Nephron progenitor cell (in vitro differentiated cells): ENCODE measurements around the gene PILRA.
A peak's percentile ranks its signal among the peaks of the same experiment; 100 is the strongest.
"Not testable (repeated sequence)": the region's sequence is repeated elsewhere in the genome, so short reads cannot be mapped to it uniquely, and the experiment has no call there.

ENCODE experiments used
- DNase-seq: peaks from one replicate; pipeline ENCODE4 v3.0.0; 2021
- H3K27ac Mint-ChIP-seq: 2 replicates; pipeline ENCODE4 v1.8.0; 2021; ENCODE audit warnings: mild to moderate bottlenecking, moderate library complexity, mixed read lengths
- H3K27me3 Mint-ChIP-seq: 2 replicates; pipeline ENCODE4 v1.8.0; 2021; ENCODE audit warnings: mild to moderate bottlenecking, low read depth, mixed read lengths; ENCODE audit not compliant: poor library complexity
- H3K36me3 Mint-ChIP-seq: 2 replicates; pipeline ENCODE4 v1.8.0; 2021; ENCODE audit warnings: low read depth, mixed read lengths
- H3K4me1 Mint-ChIP-seq: 2 replicates; pipeline ENCODE4 v1.8.0; 2021; ENCODE audit warnings: mixed read lengths
- H3K4me3 Mint-ChIP-seq: 2 replicates; pipeline ENCODE4 v1.8.0; 2021; ENCODE audit warnings: mild to moderate bottlenecking, moderate library complexity, mixed read lengths
- H3K9me3 Mint-ChIP-seq: 2 replicates; pipeline ENCODE4 v1.8.0; 2021; ENCODE audit warnings: mild to moderate bottlenecking, moderate library complexity, mixed read lengths
- TF ChIP-seq, protein P1 (sequence below): fragments of 200-600 bp; sonication (generic); IDR thresholded peaks from 2 replicates; pipeline ENCODE4 v1.5.0; 2021; ENCODE audit warnings: antibody characterized with exemption

The PILRA gene

DNA sequence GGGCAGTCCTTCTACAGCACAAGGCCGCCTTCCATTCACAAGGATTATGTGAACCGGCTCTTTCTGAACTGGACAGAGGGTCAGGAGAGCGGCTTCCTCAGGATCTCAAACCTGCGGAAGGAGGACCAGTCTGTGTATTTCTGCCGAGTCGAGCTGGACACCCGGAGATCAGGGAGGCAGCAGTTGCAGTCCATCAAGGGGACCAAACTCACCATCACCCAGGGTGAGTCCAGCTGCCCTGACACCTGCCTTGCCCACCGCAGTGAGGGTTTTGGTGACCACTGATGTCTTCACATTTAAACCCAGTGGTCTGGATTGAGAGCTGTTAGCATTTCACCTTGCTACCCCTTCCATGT is 14.5 kb upstream of the PILRA start:
- Mint-ChIP-seq H3K36me3 (peaks cover 57% of the 10 kb centered on the region), H3K27ac (no peak overlapping the region)

DNA sequence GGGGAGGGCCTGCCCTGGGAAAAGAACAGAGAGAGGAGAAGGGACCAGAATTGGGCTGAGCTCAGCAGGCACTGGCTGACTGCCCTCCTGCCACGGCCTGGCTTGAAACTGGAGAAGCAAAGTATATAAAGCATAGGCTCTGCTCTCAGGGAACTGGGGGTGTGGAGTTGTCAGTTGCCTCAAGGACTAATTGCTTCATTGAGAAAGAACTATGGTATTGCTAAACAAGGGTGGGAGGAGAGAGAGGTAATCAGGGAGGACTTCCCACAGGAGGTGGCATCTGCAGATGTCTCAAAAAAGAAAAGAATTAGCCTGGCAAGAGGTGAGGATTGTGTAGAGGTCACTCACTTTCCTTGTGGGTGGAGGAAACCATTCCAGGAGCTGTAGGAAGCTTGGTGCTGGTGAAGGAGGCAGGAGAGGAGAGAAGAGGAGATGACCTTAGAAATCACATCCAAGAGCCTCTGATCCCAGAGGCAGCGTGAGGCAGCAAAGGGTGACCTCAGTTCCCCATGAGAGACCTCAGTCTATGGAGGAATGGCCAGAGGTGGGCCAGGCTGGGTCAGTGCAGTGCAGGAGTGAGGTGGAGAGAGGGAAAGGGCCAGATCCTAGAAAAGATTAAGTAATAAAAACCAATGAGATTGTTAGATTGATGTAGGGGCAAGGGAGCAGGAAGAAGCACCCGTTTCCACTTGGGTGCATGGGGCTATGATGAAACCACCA is 13.0 kb upstream of the PILRA start:
- Mint-ChIP-seq H3K36me3 (peaks cover 63% of the 10 kb centered on the region), H3K27me3 (no peaks in the 10 kb centered on the region), H3K9me3 (no peaks in the 10 kb centered on the region), H3K4me1 (peaks cover 5% of the 10 kb centered on the region), H3K27ac (peak overlapping the region; percentile 75), H3K4me3 (no peak overlapping the region)
- TF ChIP-seq, protein P1, sequence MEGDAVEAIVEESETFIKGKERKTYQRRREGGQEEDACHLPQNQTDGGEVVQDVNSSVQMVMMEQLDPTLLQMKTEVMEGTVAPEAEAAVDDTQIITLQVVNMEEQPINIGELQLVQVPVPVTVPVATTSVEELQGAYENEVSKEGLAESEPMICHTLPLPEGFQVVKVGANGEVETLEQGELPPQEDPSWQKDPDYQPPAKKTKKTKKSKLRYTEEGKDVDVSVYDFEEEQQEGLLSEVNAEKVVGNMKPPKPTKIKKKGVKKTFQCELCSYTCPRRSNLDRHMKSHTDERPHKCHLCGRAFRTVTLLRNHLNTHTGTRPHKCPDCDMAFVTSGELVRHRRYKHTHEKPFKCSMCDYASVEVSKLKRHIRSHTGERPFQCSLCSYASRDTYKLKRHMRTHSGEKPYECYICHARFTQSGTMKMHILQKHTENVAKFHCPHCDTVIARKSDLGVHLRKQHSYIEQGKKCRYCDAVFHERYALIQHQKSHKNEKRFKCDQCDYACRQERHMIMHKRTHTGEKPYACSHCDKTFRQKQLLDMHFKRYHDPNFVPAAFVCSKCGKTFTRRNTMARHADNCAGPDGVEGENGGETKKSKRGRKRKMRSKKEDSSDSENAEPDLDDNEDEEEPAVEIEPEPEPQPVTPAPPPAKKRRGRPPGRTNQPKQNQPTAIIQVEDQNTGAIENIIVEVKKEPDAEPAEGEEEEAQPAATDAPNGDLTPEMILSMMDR: no peak
- no peak for DNase-seq

More for the DNA sequence above, 14.5 kb upstream of the PILRA start:
- Mint-ChIP-seq H3K9me3 (no peaks in the 10 kb centered on the region), H3K27me3 (no peaks in the 10 kb centered on the region), H3K4me3 (no peak overlapping the region), H3K4me1 (peaks cover 5% of the 10 kb centered on the region)
- no peak for DNase-seq
- TF ChIP-seq, protein P1: no peak

DNA sequence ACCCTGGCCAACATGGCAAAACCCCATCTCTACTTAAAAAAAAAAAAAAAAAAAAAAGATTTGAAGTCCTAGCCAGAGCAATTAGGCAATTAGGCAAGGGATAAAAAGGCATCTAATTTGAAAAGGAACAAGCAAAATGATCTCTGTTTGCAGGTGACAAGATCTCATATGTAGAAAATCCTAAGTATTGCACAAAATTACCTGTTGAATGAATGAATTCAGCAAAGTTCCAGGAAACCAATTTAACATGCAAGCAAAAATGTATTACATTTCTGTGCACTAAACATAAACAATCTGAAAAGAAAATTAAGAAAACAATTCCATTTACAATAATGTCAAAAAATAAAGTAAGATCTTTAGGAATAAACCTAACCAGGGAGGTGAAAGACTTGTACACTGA is 10.2 kb upstream of the PILRA start:
- Mint-ChIP-seq H3K4me3 (no peak overlapping the region), H3K27me3 (no peaks in the 10 kb centered on the region), H3K9me3 (no peaks in the 10 kb centered on the region), H3K4me1 (peaks cover 5% of the 10 kb centered on the region), H3K27ac (no peak overlapping the region), H3K36me3 (peaks cover 77% of the 10 kb centered on the region)
- TF ChIP-seq, protein P1: no peak
- DNase-seq: no peak

DNA sequence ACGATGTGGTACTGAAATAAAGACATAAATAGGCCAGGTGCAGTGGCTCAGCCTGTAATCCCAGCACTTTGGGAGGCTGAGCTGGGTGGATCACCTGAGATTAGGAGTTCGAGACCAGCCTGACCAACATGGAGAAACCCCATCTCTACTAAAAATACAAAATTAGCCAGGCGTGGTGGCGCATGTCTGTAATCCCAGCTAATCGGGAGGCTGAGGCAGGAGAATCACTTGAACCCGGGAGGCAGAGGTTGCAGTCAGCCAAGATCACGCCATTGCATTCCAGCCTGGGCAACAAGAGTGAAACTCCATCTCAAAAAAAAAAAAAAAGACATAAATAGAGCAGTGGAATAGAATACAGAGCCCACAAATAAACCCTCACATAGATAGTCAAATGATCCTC is 9.5 kb upstream of the PILRA start:
- not testable (repeated sequence) for H3K4me1 Mint-ChIP-seq, H3K9me3 Mint-ChIP-seq, H3K4me3 Mint-ChIP-seq, H3K27me3 Mint-ChIP-seq, H3K27ac Mint-ChIP-seq, DNase-seq
- peaks cover 72% of the 10 kb centered on the region for H3K36me3 Mint-ChIP-seq

DNA sequence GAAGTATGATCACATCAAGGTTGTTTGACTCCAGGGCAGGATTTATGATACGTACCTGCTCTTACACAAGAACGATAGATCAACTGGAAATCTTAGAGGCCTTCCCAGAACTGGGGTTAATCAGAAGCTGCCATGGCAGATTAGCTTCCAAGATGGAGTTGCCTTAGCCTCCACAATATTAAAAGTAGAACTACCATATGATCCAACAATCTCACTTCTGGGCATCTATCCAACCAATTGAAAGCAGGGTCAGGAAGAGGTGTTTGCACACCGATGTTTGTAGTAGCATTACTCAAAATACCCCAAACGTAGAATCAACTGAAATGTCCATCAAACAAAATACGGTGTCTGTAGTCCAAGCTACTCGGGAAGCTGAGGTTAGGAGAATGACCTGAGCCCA is 8.8 kb upstream of the PILRA start:
- H3K4me1 Mint-ChIP-seq: peaks cover 14% of the 10 kb centered on the region
- no peak overlapping the region for H3K4me3 Mint-ChIP-seq
- H3K27ac Mint-ChIP-seq: no peak overlapping the region
- DNase-seq: no peak
- TF ChIP-seq, protein P1: no peak
- H3K27me3 Mint-ChIP-seq: no peaks in the 10 kb centered on the region
- peaks cover 66% of the 10 kb centered on the region for H3K36me3 Mint-ChIP-seq
- no peaks in the 10 kb centered on the region for H3K9me3 Mint-ChIP-seq

DNA sequence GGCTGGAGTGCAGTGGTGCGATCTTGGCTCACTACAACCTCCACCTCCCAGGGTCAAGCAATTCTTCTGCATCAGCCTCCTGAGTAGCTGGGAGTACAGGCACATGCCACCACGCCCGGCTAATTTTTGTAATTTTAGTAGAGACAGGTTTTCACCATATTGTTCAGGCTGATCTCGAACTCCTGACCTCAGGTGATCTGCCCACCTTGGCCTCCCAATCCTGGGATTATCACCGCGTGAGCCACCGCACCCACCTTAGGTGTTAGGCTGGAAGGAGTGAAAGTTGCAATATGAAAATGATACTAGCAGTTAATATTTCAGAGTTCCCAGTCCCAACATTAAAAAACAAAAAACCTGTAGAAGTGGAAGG is 7.3 kb upstream of the PILRA start:
- peak overlapping the region; percentile 81 for H3K27ac Mint-ChIP-seq
- H3K9me3 Mint-ChIP-seq, H3K4me3 Mint-ChIP-seq, DNase-seq, H3K27me3 Mint-ChIP-seq: not testable (repeated sequence)
- peaks cover 54% of the 10 kb centered on the region for H3K36me3 Mint-ChIP-seq
- H3K4me1 Mint-ChIP-seq: peaks cover 15% of the 10 kb centered on the region

DNA sequence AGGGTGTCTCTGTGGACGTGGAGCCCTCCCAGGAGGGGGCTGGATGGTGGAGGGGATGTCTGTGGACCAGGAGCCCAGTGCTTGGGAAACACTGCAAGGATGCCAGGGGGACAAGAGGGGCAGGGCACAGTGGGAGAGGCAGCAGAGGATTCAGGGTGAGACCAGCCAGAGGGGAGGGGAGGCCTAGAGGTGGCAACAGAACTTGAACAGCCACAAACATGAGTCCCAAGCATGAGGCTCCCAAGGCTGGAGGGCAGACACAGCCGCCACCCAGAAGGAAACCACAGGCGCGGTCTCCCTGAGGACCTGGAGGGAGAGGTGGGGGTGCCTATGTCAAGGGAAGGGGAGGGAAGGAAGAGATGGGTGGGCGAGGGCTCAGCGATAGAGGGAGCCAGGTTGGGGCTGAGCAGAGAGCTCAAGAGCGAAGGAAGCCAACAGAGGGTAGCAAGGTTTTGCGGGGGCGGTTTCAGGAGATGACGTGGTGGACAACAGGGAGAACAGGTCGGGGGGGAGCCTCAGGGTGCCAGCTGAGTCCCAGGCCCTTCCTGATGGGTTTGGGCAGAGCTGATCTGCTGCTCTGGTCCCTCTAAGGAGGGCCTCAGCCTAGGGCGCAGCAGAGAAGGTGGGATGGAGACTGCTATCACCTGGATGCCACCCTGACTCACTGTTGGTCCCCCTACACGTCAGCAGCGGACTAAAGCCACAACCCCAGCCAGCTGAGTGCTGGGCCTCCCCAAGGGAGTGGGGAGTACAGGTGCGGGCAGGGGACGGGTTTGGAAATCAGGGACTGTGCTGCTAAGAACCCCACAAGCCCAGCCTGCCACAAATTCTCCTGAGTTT is 6.7 kb upstream of the PILRA start:
- Mint-ChIP-seq H3K9me3 (no peaks in the 10 kb centered on the region), H3K27ac (peak overlapping the region; percentile 81), H3K36me3 (peaks cover 48% of the 10 kb centered on the region), H3K4me3 (no peak overlapping the region), H3K4me1 (peaks cover 18% of the 10 kb centered on the region), H3K27me3 (no peaks in the 10 kb centered on the region)
- no peak for DNase-seq
- TF ChIP-seq, protein P1: no peak
